Spleen (tissue), 11 donors: ENCODE data around the gene CCDC50. TPM values are rescaled to one million over a fixed set of nuclear protein-coding genes. Genes with fewer than 3 reads are reported as not detected.

ENCODE experiments used
- DNase-seq: peaks from one replicate; pipeline ENCODE4 v3.0.0-alpha.2; 2020
- H3K27ac ChIP-seq, 8 donors: fragments of 200-600 bp; sonication (generic) in 7 of 8; 1 replicate in 4 of 8; 2 replicates in 4 of 8; pipeline versions ENCODE4 v1.5.0 to v1.8.0; 2016 to 2021; ENCODE audit warnings: inconsistent platforms in 4 of 8, mild to moderate bottlenecking in 4 of 8, moderate library complexity in 1 of 8
- H3K27me3 ChIP-seq, 7 donors: fragments of 200-600 bp; sonication (generic) in 6 of 7; replicated peaks in 1 of 7; 1 replicate in 4 of 7; 2 replicates in 3 of 7; pipeline versions ENCODE4 v1.5.0 to v1.8.0; 2016 to 2021; ENCODE audit warnings: inconsistent platforms in 3 of 7, mild to moderate bottlenecking in 1 of 7
- H3K36me3 ChIP-seq, 6 donors: fragments of 200-600 bp; sonication (generic) in 5 of 6; 1 replicate in 4 of 6; 2 replicates in 2 of 6; pipeline versions ENCODE4 v1.5.0 to v1.8.0; 2016 to 2021; ENCODE audit warnings: inconsistent platforms in 2 of 6
- H3K4me1 ChIP-seq, 6 donors: fragments of 200-600 bp; sonication (generic) in 5 of 6; 1 replicate in 3 of 6; 2 replicates in 3 of 6; pipeline versions ENCODE4 v1.5.0 to v1.8.0; 2016 to 2021; ENCODE audit warnings: inconsistent platforms in 3 of 6
- H3K4me3 ChIP-seq, 8 donors: fragments of 200-600 bp; sonication (generic) in 7 of 8; 1 replicate in 4 of 8; 2 replicates in 4 of 8; pipeline versions ENCODE4 v1.5.0 to v1.8.0; 2016 to 2021; ENCODE audit warnings: inconsistent platforms in 4 of 8, mild to moderate bottlenecking in 4 of 8, moderate library complexity in 2 of 8
- H3K9me3 ChIP-seq, 8 donors: fragments of 200-600 bp; sonication (generic) in 7 of 8; 1 replicate in 4 of 8; 2 replicates in 4 of 8; pipeline versions ENCODE4 v1.5.0 to v1.8.0; 2016 to 2021; ENCODE audit warnings: inconsistent platforms in 4 of 8
- CTCF ChIP-seq, 11 experiments: fragments of 200-600 bp in 7 of 11; fragments of 450-650 bp in 4 of 11; sonication (generic) in 4 of 11; IDR thresholded peaks in 8 of 11; conservative IDR thresholded peaks in 3 of 11; 1 replicate in 7 of 11; 2 replicates in 4 of 11; pipeline versions ENCODE4 v1.4.0 to v1.8.0; 2016 to 2021; ENCODE audit warnings: antibody characterized with exemption in 11 of 11, inconsistent platforms in 4 of 11, mild to moderate bottlenecking in 1 of 11
- POLR2A ChIP-seq, 3 donors: fragments of 450-650 bp; IDR thresholded peaks; one replicate each; pipeline ENCODE4 v1.5.1; 2017; ENCODE audit warnings: antibody characterized with exemption in 3 of 3, mild to moderate bottlenecking in 1 of 3
- POLR2AphosphoS5 ChIP-seq, 3 donors: sonication (generic); formaldehyde crosslinking; IDR thresholded peaks; one replicate each; pipeline ENCODE4 v1.5.1; 2017; ENCODE audit warnings: antibody characterized with exemption in 3 of 3
- WGBS, 5 donors: extraction: QIAGEN DNeasy Blood & Tissue Kit in 3 of 5; methylation state at CpG; one replicate each; pipeline versions ENCODE4 v1.1.5 to v1.1.7; 2013 to 2018; 5-methylcytosine and 5-hydroxymethylcytosine counted together
- intact Hi-C: fragments of 100-400 bp; cut with DNase I; formaldehyde crosslinking; loops from one replicate; pipeline ENCODE4 v1.15.0; 2023; ENCODE audit warnings: low total_unique reads
- polyA plus RNA-seq, 3 donors: library from polyadenylated mRNA; stranded (reverse); fragments of 200-250 nt; gene quantifications; one replicate each; pipeline ENCODE4 v1.2.1, GENCODE V29; 2013
- total RNA-seq, 7 donors: library from RNA; depleted of rRNA in 3 of 7; stranded (reverse); fragments of >200 nt in 3 of 7; fragmentation: NEBNext Ultra II Directional in 4 of 7; extraction: Animal tissue kit (Norgen Biotek cat#: 25700) in 4 of 7; gene quantifications; one replicate each; pipeline versions ENCODE4 v1.1.0 to v1.2.1, GENCODE V29; 2016 to 2021
- donor health status: healthy with polysubstance abuse.
- donor health status: DM: no; HTN: no; CAD: no; lungs with moderate emphysema.
- donor health status: DM: no; HTN: no; CAD: no.
- donor health status: Bipolar disorder and iron deficiency.
- donor health status: healthy.
- donor health status: DM: no; HTN: no; CAD: no.
- donor health status: DM: yes; HTN: yes; CAD: no.

CCDC50 gene
- total and polyA plus RNA-seq, 10 donors: 42.5 to 167 (median 110) TPM

GRCh38 chr3:191342411-191342810, 13.2 kb downstream of the CCDC50 start:
- H3K4me1 ChIP-seq: peaks cover 10 to 98% (median 74%) of the 10 kb centered on the region in 6 donors
- H3K4me3 ChIP-seq: no peak overlapping the region
- TF ChIP-seq POLR2A (IDR thresholded peaks at IDR 0.05) (no peak), POLR2AphosphoS5 (IDR thresholded peaks at IDR 0.05) (no peak), CTCF (IDR thresholded peaks at IDR 0.05 in 8 of 11, conservative IDR thresholded peaks at IDR 0.05 in 3 of 11) (no peak)
- no peaks in the 10 kb centered on the region for H3K27me3 ChIP-seq
- no peak for DNase-seq
- H3K9me3 ChIP-seq: no peaks in the 10 kb centered on the region
- intact Hi-C loops: no loop called here
- H3K27ac ChIP-seq: peak overlapping the region in 1 of 8 donors; percentile 11
- no peaks in the 10 kb centered on the region for H3K36me3 ChIP-seq

GRCh38 chr3:191343115-191343514, 13.9 kb downstream of the CCDC50 start:
- intact Hi-C loops: no loop called here
- no peak overlapping the region for H3K27ac ChIP-seq
- peaks cover 10 to 98% (median 73%) of the 10 kb centered on the region in 6 donors for H3K4me1 ChIP-seq

GRCh38 chr3:191343913-191344312, 14.7 kb downstream of the CCDC50 start:
- Histone ChIP-seq H3K27me3 (no peaks in the 10 kb centered on the region), H3K27ac (no peak overlapping the region), H3K9me3 (no peaks in the 10 kb centered on the region), H3K4me1 (peaks cover 10 to 98% (median 68%) of the 10 kb centered on the region in 6 donors), H3K4me3 (no peak overlapping the region), H3K36me3 (no peaks in the 10 kb centered on the region)
- no peak for DNase-seq
- intact Hi-C loops: no loop called here
- TF ChIP-seq CTCF (IDR thresholded peaks at IDR 0.05 in 8 of 11, conservative IDR thresholded peaks at IDR 0.05 in 3 of 11) (no peak), POLR2A (IDR thresholded peaks at IDR 0.05) (no peak)
- 89 to 94% (median 91%) methylated on average over 5 of the region's 5 CpGs for WGBS, 5 donors

More at GRCh38 chr3:191343115-191343514, 13.9 kb downstream of the CCDC50 start:
- DNase-seq: no peak
- Histone ChIP-seq H3K4me3 (no peak overlapping the region), H3K27me3 (no peaks in the 10 kb centered on the region), H3K9me3 (no peaks in the 10 kb centered on the region), H3K36me3 (no peaks in the 10 kb centered on the region)
- TF ChIP-seq POLR2A (IDR thresholded peaks at IDR 0.05) (no peak), POLR2AphosphoS5 (IDR thresholded peaks at IDR 0.05) (no peak), CTCF (IDR thresholded peaks at IDR 0.05 in 8 of 11, conservative IDR thresholded peaks at IDR 0.05 in 3 of 11) (no peak)
- WGBS, 5 donors: 70 to 92% (median 84%) methylated on average over 4 of the region's 4 CpGs

GRCh38 chr3:191345334-191345733, 16.1 kb downstream of the CCDC50 start:
- H3K27ac ChIP-seq: no peak overlapping the region
- no peak for DNase-seq
- no peaks in the 10 kb centered on the region for H3K36me3 ChIP-seq
- TF ChIP-seq POLR2AphosphoS5 (IDR thresholded peaks at IDR 0.05) (no peak), POLR2A (IDR thresholded peaks at IDR 0.05) (no peak), CTCF (IDR thresholded peaks at IDR 0.05 in 8 of 11, conservative IDR thresholded peaks at IDR 0.05 in 3 of 11) (no peak)
- 84 to 92% (median 88%) methylated on average over 5 of the region's 5 CpGs for WGBS, 5 donors
- intact Hi-C loops: no loop called here
- H3K27me3 ChIP-seq: no peaks in the 10 kb centered on the region
- peaks cover 10 to 98% (median 60%) of the 10 kb centered on the region in 6 donors for H3K4me1 ChIP-seq
- no peaks in the 10 kb centered on the region for H3K9me3 ChIP-seq
- no peak overlapping the region for H3K4me3 ChIP-seq
